Measurements from ENCODE around the gene GPNMB. TPM values are rescaled to one million over a fixed set of nuclear protein-coding genes. Genes with fewer than 3 reads are reported as not detected.

GPNMB gene
- total and polyA plus RNA-seq, 4 experiments from 2014 or later, result 32.5 to 36.6 TPM; not detected in 2

DNA sequence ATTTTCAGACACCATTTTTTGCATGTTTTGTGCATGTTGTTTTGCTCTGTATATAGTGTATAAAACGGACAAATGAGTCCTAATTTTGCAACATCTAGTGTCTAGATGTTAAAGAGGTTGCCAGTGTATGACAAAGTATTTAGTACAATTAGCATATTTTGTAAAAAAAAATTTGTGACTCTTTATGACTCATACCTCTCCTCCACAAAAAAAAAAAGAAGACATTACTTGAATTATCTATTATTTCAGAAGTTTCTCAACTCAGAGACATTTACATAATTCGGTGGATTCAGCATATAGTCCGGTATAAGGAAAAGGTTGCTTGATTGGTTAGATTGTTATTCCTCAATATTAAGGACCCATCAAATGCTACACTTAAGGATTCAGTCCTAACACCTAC lies 38.7 kb upstream of the GPNMB start:
- Histone ChIP-seq H3K9me3 (ENCODE audit: control insufficient read depth in 1 of 2, low read length in 2 of 2) (no peaks in the 10 kb centered on the region), H3K27ac (ENCODE audit: low read depth, low read length) (no peak overlapping the region), H3K36me3 (ENCODE audit: insufficient read depth, low read length) (peaks cover 4% of the 10 kb centered on the region), H3K4me1 (ENCODE audit: insufficient read depth, low read length) (no peaks in the 10 kb centered on the region), H3K27me3 (ENCODE audit: insufficient read depth, low read length) (peaks cover 3% of the 10 kb centered on the region), H3K4me3 (ENCODE audit: low read length in 2 of 2) (no peak overlapping the region)
- peaks cover 10 to 20% of the 10 kb centered on the region in 2 donors for H3K27me3 Mint-ChIP-seq
- intact Hi-C loops (cut with micrococcal nuclease), result no loop called here
- peak overlapping the region in 1 of 7 donors; percentile 68 for H3K27ac Mint-ChIP-seq
- no peaks in the 10 kb centered on the region for H3K9me3 Mint-ChIP-seq
- peaks cover 0 to 5% (median 3%) of the 10 kb centered on the region in 4 donors for H3K4me1 Mint-ChIP-seq
- H3K4me3 Mint-ChIP-seq, result no peak overlapping the region
- POLR2A ChIA-PET (ENCODE audit: partially characterized antibody), result no interaction called here
- DNase-seq, result no peak
- peaks cover 12 to 24% of the 10 kb centered on the region in 2 donors for H3K36me3 Mint-ChIP-seq
- CTCF ChIA-PET (ENCODE audit: partially characterized antibody), result no interaction called here

DNA sequence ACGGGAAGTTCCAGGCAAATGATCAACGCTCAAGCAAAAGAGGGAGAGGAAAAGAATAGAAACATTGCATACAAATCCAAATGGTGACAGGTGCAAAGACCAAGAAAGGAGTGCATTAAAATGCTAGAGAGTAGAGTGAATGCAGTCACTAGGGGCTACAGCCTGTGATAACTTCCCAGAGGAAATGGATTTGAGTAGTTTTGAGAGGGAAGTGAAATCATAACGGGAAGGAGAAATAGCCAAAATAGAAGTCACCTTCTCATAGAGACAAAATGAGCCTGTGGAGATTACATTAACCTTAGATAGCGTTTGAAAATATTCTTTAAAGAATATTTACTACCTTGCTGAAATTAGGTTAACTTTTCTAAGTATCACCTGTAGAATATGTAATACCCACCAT lies 38.3 kb upstream of the GPNMB start:
- peaks cover 3% of the 10 kb centered on the region for H3K27me3 ChIP-seq (ENCODE audit: insufficient read depth, low read length)
- H3K27ac Mint-ChIP-seq, result peak overlapping the region in 1 of 7 donors; percentile 68
- H3K27me3 Mint-ChIP-seq, result peaks cover 10 to 20% of the 10 kb centered on the region in 2 donors
- no peak overlapping the region for H3K4me3 ChIP-seq (ENCODE audit: low read length in 2 of 2)
- H3K4me3 Mint-ChIP-seq, result no peak overlapping the region
- CTCF ChIA-PET (ENCODE audit: partially characterized antibody), result no interaction called here
- H3K36me3 ChIP-seq (ENCODE audit: insufficient read depth, low read length), result peaks cover 4% of the 10 kb centered on the region
- intact Hi-C loops (cut with micrococcal nuclease), result no loop called here
- peaks cover 9 to 20% of the 10 kb centered on the region in 2 donors for H3K36me3 Mint-ChIP-seq
- no peaks in the 10 kb centered on the region for H3K9me3 ChIP-seq (ENCODE audit: control insufficient read depth in 1 of 2, low read length in 2 of 2)
- H3K9me3 Mint-ChIP-seq, result no peaks in the 10 kb centered on the region
- DNase-seq, result no peak
- peaks cover 0 to 5% (median 3%) of the 10 kb centered on the region in 4 donors for H3K4me1 Mint-ChIP-seq
- H3K27ac ChIP-seq (ENCODE audit: low read depth, low read length), result no peak overlapping the region
- no peaks in the 10 kb centered on the region for H3K4me1 ChIP-seq (ENCODE audit: insufficient read depth, low read length)
- POLR2A ChIA-PET (ENCODE audit: partially characterized antibody), result no interaction called here

DNA sequence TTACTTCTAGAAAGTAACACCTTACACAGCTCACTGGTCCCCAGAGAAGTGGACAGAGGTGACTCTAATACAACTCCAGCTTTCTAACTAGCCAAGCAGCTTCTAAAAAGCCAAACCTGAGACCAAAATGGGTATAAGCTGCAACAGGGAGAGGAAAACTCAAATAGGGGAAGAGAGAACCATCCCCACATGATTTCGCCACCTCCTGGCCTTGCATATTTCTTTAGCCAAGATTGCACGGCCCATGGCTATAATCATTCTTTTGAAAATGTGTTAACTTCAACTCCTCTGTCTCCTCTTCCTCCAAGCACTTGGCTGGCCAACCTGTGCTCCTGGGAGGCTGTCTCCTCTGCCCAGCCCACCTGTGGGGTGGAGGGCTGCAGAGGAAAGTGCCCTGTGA lies 36.1 kb upstream of the GPNMB start:
- no peaks in the 10 kb centered on the region for H3K4me1 ChIP-seq (ENCODE audit: insufficient read depth, low read length)
- Mint-ChIP-seq H3K9me3 (no peaks in the 10 kb centered on the region), H3K27ac (no peak overlapping the region), H3K4me1 (peaks cover 0 to 3% (median under 1%) of the 10 kb centered on the region in 4 donors), H3K36me3 (peaks cover 0 to 4% of the 10 kb centered on the region in 2 donors), H3K27me3 (peaks cover 9 to 20% of the 10 kb centered on the region in 2 donors), H3K4me3 (no peak overlapping the region)
- H3K36me3 ChIP-seq (ENCODE audit: insufficient read depth, low read length), result no peaks in the 10 kb centered on the region
- intact Hi-C loops (cut with micrococcal nuclease), result no loop called here
- no peaks in the 10 kb centered on the region for H3K9me3 ChIP-seq (ENCODE audit: control insufficient read depth in 1 of 2, low read length in 2 of 2)
- DNase-seq, result no peak
- H3K4me3 ChIP-seq (ENCODE audit: low read length in 2 of 2), result no peak overlapping the region
- no peak overlapping the region for H3K27ac ChIP-seq (ENCODE audit: low read depth, low read length)
- peaks cover 3% of the 10 kb centered on the region for H3K27me3 ChIP-seq (ENCODE audit: insufficient read depth, low read length)
- POLR2A ChIA-PET (ENCODE audit: partially characterized antibody), result no interaction called here
- CTCF ChIA-PET (ENCODE audit: partially characterized antibody), result no interaction called here

DNA sequence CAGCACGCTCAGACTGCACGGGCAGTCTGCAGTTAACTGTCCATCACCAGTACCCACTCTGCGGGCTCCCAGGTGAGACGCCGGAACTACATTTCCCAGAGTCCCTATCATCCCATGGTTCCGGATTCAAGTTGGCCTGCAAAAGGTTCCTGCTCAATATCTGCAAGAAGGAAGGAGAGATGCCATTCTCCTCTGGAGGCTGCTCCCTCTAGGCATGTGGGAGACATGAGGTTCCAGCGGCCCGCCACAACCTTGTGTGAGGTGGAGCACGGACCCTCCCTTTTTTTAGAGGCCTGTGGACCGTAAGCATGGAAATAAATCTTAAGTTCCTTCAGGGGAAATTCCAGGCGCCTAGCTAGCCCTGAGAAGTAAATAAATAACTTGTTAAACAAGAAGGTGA lies 35.0 kb upstream of the GPNMB start:
- DNase-seq, result no peak
- CTCF ChIA-PET (ENCODE audit: partially characterized antibody), result no interaction called here
- Mint-ChIP-seq H3K4me1 (no peaks in the 10 kb centered on the region), H3K27me3 (peaks cover 8 to 19% of the 10 kb centered on the region in 2 donors), H3K9me3 (no peaks in the 10 kb centered on the region), H3K36me3 (peaks cover 0 to 1% of the 10 kb centered on the region in 2 donors), H3K4me3 (no peak overlapping the region), H3K27ac (no peak overlapping the region)
- Histone ChIP-seq H3K27ac (ENCODE audit: low read depth, low read length) (no peak overlapping the region), H3K27me3 (ENCODE audit: insufficient read depth, low read length) (peaks cover 3% of the 10 kb centered on the region), H3K36me3 (ENCODE audit: insufficient read depth, low read length) (no peaks in the 10 kb centered on the region), H3K4me1 (ENCODE audit: insufficient read depth, low read length) (no peaks in the 10 kb centered on the region), H3K9me3 (ENCODE audit: control insufficient read depth in 1 of 2, low read length in 2 of 2) (no peaks in the 10 kb centered on the region), H3K4me3 (ENCODE audit: low read length in 2 of 2) (no peak overlapping the region)
- POLR2A ChIA-PET (ENCODE audit: partially characterized antibody), result no interaction called here
- intact Hi-C loops (cut with micrococcal nuclease), result no loop called here

DNA sequence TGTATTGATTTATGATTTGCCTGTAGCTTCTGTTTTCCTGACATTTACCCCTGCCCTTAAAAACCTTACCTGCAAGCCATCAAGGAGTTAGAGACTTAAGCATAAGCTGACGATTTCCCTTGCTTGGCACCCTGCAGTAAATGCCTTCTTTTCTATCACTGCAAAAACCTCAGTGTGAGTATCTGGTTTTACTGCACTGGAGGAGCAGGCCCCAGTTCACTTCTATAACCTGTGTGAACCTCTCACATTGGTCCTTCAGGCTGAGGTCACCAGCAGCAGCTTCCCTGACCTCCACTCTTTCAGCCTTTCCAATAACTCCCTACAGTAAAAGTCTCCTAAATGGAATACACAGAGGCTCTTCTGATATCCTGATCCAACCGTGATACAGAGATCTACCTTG lies 34.2 kb upstream of the GPNMB start:
- H3K27me3 ChIP-seq (ENCODE audit: insufficient read depth, low read length), result peaks cover 3% of the 10 kb centered on the region
- H3K4me1 ChIP-seq (ENCODE audit: insufficient read depth, low read length), result no peaks in the 10 kb centered on the region
- DNase-seq, result no peak
- H3K27ac Mint-ChIP-seq, result no peak overlapping the region
- H3K36me3 Mint-ChIP-seq, result no peaks in the 10 kb centered on the region
- no peaks in the 10 kb centered on the region for H3K36me3 ChIP-seq (ENCODE audit: insufficient read depth, low read length)
- H3K9me3 Mint-ChIP-seq, result no peaks in the 10 kb centered on the region
- no peak overlapping the region for H3K27ac ChIP-seq (ENCODE audit: low read depth, low read length)
- no peaks in the 10 kb centered on the region for H3K9me3 ChIP-seq (ENCODE audit: control insufficient read depth in 1 of 2, low read length in 2 of 2)
- POLR2A ChIA-PET (ENCODE audit: partially characterized antibody), result no interaction called here
- H3K27me3 Mint-ChIP-seq, result peaks cover 7 to 15% of the 10 kb centered on the region in 2 donors
- intact Hi-C loops (cut with micrococcal nuclease), result no loop called here
- H3K4me1 Mint-ChIP-seq, result no peaks in the 10 kb centered on the region
- H3K4me3 Mint-ChIP-seq, result no peak overlapping the region
- H3K4me3 ChIP-seq (ENCODE audit: low read length in 2 of 2), result no peak overlapping the region
- CTCF ChIA-PET (ENCODE audit: partially characterized antibody), result no interaction called here

DNA sequence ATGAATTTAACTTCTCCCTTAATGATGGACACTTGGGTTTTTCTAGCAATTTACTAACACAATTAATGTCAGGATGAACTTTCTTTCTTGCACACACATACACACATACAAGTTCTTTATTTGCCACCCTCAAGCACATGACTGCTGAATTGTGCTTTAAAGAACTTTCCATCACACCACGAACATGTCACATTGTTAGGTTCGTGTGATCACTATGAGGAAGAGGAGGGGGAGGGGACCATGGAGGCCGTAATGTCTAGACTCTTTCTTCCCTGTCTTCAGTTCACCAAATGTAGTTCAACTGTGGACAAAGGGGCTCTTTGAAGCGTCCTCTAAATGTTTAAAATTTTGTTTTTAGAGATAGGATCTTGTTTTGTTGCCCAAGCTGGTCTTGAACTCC lies 33.7 kb upstream of the GPNMB start:
- Mint-ChIP-seq H3K36me3 (no peaks in the 10 kb centered on the region), H3K27ac (no peak overlapping the region), H3K27me3 (peaks cover 7 to 14% of the 10 kb centered on the region in 2 donors), H3K4me1 (no peaks in the 10 kb centered on the region), H3K9me3 (no peaks in the 10 kb centered on the region), H3K4me3 (no peak overlapping the region)
- no peaks in the 10 kb centered on the region for H3K9me3 ChIP-seq (ENCODE audit: control insufficient read depth in 1 of 2, low read length in 2 of 2)
- CTCF ChIA-PET (ENCODE audit: partially characterized antibody), result no interaction called here
- H3K36me3 ChIP-seq (ENCODE audit: insufficient read depth, low read length), result no peaks in the 10 kb centered on the region
- POLR2A ChIA-PET (ENCODE audit: partially characterized antibody), result no interaction called here
- no peak overlapping the region for H3K27ac ChIP-seq (ENCODE audit: low read depth, low read length)
- H3K4me1 ChIP-seq (ENCODE audit: insufficient read depth, low read length), result no peaks in the 10 kb centered on the region
- DNase-seq, result no peak
- peaks cover 3% of the 10 kb centered on the region for H3K27me3 ChIP-seq (ENCODE audit: insufficient read depth, low read length)
- H3K4me3 ChIP-seq (ENCODE audit: low read length in 2 of 2), result no peak overlapping the region
- intact Hi-C loops (cut with micrococcal nuclease), result no loop called here

DNA sequence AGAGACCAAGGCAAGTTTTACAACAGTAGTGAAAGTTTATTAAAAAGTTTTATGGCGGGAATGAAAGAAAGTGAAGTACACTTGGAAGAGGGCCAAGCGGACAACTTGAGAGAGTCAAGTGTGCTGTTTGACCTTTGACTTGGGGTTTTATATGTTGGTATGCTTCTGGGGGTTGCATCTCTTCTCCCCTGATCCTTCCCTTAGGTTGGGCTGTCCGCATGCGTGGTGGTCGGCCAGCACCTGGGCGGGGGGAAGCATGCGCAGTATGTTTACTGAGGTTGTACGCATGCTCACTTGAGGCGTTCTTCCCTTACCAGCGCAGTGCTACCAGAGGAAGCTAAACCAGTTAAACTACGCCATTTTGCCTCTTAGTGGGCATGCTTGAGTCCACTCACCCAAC lies 32.8 kb upstream of the GPNMB start:
- intact Hi-C loops (cut with micrococcal nuclease), result no loop called here
- no peaks in the 10 kb centered on the region for H3K4me1 Mint-ChIP-seq
- ChIA-PET POLR2A (ENCODE audit: partially characterized antibody) (no interaction called here), CTCF (ENCODE audit: partially characterized antibody) (interaction anchor here (1.0 kb wide), 1 partner anchor 10 kb away, joined by 3 read pairs; no protein-coding TSS in a partner anchor)
- H3K27ac Mint-ChIP-seq, result no peak overlapping the region
- no peaks in the 10 kb centered on the region for H3K27me3 ChIP-seq (ENCODE audit: insufficient read depth, low read length)
- no peak overlapping the region for H3K4me3 ChIP-seq (ENCODE audit: low read length in 2 of 2)
- no peaks in the 10 kb centered on the region for H3K9me3 Mint-ChIP-seq
- H3K27me3 Mint-ChIP-seq, result peaks cover 4 to 10% of the 10 kb centered on the region in 2 donors
- H3K4me1 ChIP-seq (ENCODE audit: insufficient read depth, low read length), result no peaks in the 10 kb centered on the region
- no peaks in the 10 kb centered on the region for H3K36me3 Mint-ChIP-seq
- no peak overlapping the region for H3K27ac ChIP-seq (ENCODE audit: low read depth, low read length)
- H3K36me3 ChIP-seq (ENCODE audit: insufficient read depth, low read length), result no peaks in the 10 kb centered on the region
- no peak overlapping the region for H3K4me3 Mint-ChIP-seq
- no peak for DNase-seq
- H3K9me3 ChIP-seq (ENCODE audit: control insufficient read depth in 1 of 2, low read length in 2 of 2), result no peaks in the 10 kb centered on the region

DNA sequence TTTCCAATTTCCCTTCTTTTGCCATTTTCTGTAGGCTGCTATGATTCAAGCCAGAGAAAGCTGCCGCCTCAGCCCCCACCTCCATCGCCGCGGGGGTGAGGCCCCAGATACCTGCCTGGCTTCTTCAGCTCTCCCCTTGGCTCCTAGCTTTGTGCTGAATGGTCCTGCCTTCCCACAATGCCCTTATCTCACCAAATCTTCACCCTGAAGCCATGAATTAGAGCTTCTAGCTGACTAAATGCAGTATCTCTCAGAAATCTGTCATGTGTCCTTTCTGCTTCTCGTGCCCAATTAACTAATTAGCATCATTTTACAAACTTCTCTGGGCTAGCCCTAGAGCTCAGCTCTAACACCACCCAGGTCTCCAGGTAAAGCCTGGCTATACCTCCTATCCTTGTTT lies 32.2 kb upstream of the GPNMB start:
- Histone ChIP-seq H3K27ac (ENCODE audit: low read depth, low read length) (no peak overlapping the region), H3K27me3 (ENCODE audit: insufficient read depth, low read length) (no peaks in the 10 kb centered on the region), H3K4me3 (ENCODE audit: low read length in 2 of 2) (no peak overlapping the region), H3K9me3 (ENCODE audit: control insufficient read depth in 1 of 2, low read length in 2 of 2) (no peaks in the 10 kb centered on the region), H3K4me1 (ENCODE audit: insufficient read depth, low read length) (no peaks in the 10 kb centered on the region), H3K36me3 (ENCODE audit: insufficient read depth, low read length) (no peaks in the 10 kb centered on the region)
- POLR2A ChIA-PET (ENCODE audit: partially characterized antibody), result no interaction called here
- no peak for DNase-seq
- intact Hi-C loops (cut with micrococcal nuclease), result no loop called here
- no peak overlapping the region for H3K4me3 Mint-ChIP-seq
- H3K9me3 Mint-ChIP-seq, result no peaks in the 10 kb centered on the region
- H3K27me3 Mint-ChIP-seq, result peaks cover 3 to 10% of the 10 kb centered on the region in 2 donors
- CTCF ChIA-PET (ENCODE audit: partially characterized antibody), result interaction anchor here (1.0 kb wide), 1 partner anchor 11 kb away, joined by 3 read pairs; no protein-coding TSS in a partner anchor
- no peak overlapping the region for H3K27ac Mint-ChIP-seq
- H3K4me1 Mint-ChIP-seq, result no peaks in the 10 kb centered on the region
- H3K36me3 Mint-ChIP-seq, result no peaks in the 10 kb centered on the region

Data from CD4-positive, alpha-beta memory T cell (primary cell).